NCI-H2081 (cell line): ENCODE data around the gene MYPN.
A peak's percentile ranks its signal among the peaks of the same experiment; 100 is the strongest.
"Not testable (repeated sequence)": the region's sequence is repeated elsewhere in the genome, so short reads cannot be mapped to it uniquely, and the experiment has no call there.

ENCODE experiments used
- DNase-seq, 2 experiments: peaks; one replicate each; lab custom pipeline; 2025; lab: John Stamatoyannopoulos, UW

MYPN gene, protein sequence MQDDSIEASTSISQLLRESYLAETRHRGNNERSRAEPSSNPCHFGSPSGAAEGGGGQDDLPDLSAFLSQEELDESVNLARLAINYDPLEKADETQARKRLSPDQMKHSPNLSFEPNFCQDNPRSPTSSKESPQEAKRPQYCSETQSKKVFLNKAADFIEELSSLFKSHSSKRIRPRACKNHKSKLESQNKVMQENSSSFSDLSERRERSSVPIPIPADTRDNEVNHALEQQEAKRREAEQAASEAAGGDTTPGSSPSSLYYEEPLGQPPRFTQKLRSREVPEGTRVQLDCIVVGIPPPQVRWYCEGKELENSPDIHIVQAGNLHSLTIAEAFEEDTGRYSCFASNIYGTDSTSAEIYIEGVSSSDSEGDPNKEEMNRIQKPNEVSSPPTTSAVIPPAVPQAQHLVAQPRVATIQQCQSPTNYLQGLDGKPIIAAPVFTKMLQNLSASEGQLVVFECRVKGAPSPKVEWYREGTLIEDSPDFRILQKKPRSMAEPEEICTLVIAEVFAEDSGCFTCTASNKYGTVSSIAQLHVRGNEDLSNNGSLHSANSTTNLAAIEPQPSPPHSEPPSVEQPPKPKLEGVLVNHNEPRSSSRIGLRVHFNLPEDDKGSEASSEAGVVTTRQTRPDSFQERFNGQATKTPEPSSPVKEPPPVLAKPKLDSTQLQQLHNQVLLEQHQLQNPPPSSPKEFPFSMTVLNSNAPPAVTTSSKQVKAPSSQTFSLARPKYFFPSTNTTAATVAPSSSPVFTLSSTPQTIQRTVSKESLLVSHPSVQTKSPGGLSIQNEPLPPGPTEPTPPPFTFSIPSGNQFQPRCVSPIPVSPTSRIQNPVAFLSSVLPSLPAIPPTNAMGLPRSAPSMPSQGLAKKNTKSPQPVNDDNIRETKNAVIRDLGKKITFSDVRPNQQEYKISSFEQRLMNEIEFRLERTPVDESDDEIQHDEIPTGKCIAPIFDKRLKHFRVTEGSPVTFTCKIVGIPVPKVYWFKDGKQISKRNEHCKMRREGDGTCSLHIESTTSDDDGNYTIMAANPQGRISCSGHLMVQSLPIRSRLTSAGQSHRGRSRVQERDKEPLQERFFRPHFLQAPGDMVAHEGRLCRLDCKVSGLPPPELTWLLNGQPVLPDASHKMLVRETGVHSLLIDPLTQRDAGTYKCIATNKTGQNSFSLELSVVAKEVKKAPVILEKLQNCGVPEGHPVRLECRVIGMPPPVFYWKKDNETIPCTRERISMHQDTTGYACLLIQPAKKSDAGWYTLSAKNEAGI (N-terminal part only)

DNA sequence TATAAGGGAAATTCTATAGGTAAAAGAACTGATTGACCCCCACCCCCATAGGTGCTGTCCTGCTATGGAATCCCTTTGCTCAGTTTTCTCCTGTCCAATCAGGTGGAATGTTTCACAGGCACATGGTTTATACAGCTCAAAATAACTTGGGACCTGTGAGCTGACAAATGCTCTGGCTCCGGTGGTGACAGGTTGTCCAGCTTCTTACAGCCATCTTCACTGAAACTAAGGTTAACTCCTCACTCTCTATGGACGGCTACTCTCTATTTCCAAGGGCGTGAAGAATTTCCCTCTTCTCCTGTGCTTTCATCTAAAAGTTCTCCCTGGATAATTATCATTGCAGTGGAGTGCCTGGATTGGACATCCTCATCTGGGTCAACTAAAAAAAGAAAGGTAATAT, at the start of gene MYPN:
TSS of gene MYPN (plus strand) at position 158 of the 400 bp plus-strand sequence. CDS start 11,951 bp downstream, outside the sequence.
- DNase-seq: no peak

DNA sequence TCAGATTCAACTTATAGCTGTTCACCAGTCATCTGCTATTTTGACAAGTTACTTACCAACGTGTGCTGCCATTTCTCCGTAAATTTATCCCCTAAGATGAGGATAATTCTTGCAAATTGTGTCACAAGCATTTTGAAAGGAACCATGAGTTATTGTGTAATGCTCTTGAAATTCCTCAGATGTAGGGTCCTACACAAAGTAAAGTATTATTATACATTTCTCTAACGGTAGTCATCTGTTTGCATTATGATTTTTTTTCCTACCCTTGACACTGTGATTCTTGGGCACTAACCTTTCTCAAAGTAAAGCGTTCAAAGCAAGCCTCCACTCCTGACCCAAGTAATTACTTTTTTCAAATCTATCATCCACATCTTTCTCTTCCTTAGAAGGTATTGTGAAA, 42.3 kb upstream of the MYPN start:
- DNase-seq: no peak

DNA sequence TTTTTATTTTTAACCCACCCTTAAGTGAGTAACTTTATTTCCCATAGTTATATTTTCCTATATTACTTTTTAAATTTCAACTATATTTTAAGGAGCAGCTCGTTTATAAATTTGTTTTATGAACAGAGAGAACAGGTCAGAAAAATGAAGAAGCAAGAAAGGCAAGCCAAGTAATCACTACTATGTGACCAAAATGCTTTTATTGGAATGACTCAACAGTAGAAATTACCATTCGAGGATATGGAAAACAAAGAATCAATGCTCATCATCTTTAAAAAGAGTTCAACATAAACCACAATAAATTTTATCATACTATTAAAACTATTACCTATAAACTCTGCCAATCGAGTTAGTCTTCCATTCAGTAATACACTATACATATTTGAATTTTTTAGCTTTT, 41.8 kb upstream of the MYPN start:
- no peak for DNase-seq

DNA sequence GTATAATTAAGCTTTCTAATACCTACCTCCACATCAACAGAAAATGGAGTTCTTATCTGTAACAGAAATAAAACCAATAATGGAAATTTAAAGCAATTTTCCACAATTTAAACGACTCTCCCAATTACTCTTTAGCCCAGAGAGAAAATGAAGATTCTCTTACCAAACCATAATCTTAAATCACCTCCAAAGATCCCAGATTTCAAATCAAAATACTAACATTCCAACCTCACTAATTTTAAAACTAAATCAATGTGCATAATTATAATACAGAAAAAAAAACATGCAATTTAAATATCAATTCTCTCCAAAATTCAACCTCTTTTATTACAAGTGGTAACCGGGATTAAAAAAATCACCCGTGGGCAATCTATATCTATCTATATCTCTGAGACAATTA, 35.7 kb upstream of the MYPN start:
- DNase-seq: no peak

DNA sequence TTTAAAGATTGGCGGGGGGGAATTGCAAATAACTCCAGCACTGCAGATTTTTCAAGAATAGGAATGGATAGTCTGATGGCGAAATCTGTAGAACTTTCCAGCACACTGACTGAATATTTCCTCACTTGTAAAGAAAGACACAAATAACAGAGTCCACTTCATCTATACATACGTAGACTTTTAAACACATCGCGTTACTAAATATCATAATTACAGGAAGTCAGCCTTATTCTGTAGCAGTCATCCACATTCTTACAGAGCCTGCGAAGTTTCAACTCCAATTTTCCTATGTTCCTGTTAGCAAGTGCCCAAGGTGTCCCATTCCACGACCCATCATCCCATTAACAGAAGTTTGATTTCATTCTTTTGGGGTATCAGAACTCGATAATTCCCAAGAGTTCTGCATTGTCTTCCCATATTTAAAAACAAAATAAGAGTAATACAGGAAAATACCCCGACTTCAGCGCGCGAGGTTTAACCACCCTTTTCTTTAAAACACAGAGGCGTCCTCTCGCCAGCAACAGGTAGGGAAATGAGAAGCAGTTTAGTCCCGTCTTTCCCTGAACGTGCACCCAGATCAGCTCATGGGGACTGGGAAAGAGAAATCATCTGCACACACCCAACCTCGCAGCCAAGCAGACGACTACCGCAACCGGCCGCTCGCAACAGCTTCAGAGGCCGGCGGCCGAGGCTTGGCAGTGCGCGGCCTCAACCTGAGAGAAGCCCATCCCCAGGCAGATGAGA, 35.1 kb upstream of the MYPN start:
- no peak for DNase-seq

DNA sequence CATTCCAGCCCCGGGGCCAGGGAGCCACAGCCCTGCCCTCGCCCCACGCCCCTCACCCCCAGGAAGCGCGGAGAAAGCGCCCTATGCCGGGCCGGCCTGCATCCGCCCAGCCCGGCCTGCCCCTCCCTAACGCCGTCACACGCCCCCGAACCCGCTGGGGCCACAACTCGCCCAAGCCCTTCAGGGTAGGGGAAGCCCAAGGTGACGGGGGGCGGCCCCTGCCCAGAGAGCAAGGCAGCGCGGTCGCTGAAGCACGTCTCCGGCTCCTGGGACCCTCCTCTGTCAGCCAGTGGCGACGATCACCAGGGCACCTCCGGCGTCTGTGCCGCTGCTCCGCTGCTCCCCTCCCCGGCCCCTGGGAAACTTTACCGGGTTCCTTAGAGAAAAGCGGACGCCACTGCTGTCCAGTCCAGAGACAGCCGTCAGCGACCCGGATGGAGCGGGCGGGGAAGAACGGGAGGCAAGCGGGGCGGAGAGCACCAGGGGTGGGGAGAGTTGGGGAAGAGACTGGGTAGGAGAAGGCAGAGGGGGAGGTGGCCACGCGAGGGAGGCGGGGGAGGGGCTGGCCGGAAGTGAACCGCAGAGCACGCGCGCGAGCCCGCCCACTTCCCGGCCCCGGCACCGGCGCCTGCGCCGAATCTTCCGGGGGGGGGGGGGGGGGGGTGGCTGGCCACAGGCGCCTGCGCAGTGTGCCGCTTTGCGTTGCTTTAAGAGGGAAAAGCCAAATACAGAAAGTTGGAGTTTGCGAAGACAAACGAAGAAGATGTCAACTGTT, 34.3 kb upstream of the MYPN start, which contains the start of gene HERC4:
TSS of gene HERC4 (minus strand) at position 509 of the 775 bp plus-strand sequence. CDS start 2,175 bp downstream, outside the sequence.
- DNase-seq: peak; percentile 83 to 84

DNA sequence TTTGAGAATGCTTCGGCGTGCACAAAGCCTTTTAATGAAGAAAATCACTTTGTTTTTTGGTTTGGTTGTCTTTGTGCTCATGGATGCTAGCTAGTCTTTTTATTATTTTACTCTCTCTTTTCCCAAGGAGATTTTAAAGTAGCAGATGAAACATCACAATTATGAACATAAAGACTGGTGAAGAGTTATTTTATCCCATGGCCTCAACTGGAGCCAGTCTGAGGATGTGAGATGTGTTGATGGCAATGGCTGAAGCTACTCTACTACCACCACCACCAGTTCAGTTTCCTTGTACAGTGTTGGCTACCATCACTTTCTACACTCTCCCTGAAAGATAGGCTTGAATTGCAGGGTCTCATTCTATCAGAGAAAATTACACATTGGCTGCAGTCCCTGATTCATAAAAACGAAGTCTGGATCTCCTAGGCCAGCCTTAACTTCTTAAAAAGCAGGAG, 33.7 kb upstream of the MYPN start:
- no peak for DNase-seq

DNA sequence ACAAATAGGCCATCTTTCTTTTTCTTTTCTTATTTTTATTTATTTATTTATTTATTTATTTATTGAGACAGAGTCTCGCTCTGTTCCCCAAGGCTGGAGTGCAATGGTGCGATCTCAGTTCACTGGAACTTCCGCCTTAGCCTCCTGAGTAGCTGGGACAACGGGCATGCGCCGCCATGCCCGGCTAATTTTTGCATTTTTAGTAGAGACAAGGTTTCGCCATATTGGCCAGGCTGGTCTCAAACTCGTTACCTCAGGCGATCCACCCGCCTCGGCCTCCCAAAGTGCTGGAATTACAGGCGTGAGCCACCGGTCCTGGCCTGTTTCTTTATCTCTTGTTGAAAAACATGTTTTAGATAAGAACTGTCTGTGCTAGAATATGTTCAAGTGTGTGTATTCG, 33.2 kb upstream of the MYPN start:
- not testable (repeated sequence) for DNase-seq

DNA sequence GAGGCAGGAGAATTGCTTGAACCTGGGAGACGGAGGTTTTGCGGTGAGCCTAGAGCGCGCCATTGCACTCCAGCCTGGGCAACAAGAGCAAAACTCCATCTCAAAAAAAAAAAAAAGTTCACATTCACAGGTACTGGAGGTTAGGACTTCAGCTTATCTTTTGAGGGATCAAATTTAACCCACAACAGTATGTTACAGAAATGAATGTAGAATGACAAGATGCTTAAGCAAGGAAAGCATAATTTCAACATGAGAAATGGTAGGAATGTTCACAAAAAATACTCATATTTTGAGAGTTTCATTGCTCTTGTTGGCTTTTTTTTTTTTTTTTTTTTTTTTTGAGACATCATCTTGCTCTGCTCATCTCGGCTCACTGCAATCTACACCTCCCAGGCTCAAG, 32.3 kb upstream of the MYPN start:
- DNase-seq: no peak

DNA sequence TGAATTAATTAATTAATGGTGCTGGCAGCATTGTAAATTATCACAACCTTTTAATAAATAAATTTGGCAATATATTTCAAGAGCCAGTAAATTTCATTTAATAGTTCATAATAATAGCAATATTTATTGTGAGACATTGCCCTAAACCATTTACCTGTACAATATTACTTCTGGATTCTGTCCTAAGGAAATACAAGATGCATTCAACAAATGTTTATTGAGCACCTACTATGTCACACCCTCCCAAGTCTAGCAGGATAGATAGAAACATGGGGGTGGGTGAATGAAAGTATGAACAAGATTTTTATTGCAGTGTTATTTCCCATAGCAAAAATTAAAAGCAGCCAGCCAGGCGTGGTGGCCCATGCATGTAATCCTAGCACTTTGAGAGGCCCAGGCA, 29.9 kb upstream of the MYPN start:
- no peak for DNase-seq

DNA sequence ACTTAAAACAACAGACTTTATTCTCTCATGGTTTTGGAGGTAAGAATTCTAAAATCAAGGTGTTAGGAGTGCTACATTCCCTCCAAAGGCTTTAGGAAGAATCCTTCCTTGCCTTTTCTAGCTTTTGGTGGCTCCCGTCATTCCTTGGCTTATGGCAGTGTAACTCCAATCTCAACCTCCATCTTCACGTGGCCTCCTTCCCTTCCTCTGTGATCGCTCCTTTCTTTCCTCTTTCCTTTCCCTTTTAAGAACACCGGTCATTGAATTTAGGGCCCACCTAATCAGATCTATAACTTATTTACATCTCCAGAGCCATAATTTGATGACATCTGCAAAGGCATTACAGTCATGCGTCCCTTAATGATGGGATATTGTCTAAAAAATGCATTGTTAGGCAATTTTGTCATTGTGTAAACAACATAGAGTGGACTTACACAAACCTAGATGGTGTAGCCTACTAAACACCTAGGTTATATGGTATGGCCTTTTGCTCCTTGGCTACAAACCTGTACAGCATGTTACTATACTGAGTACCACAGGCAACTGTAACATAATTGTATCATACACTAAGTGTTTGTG, 28.3 kb upstream of the MYPN start:
- DNase-seq: no peak

DNA sequence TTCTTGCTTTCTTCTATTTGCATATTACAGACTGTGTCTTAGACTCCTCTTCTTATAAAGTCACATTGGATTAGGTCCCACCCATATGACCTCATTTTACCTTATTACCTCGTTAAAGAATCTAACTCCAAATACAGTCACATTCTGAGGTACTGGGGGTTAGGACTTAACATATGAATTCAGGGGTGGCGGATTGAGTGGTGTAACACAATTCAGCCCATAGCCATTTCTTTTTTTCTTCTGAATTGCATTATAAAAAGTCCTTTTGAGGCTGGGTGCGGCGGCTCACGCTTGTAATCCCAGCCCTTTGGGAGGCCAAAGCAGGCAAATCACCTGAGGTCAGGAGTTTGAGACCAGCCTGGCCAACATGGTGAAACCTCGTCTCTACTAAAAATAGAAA, 27.4 kb upstream of the MYPN start:
- no peak for DNase-seq

DNA sequence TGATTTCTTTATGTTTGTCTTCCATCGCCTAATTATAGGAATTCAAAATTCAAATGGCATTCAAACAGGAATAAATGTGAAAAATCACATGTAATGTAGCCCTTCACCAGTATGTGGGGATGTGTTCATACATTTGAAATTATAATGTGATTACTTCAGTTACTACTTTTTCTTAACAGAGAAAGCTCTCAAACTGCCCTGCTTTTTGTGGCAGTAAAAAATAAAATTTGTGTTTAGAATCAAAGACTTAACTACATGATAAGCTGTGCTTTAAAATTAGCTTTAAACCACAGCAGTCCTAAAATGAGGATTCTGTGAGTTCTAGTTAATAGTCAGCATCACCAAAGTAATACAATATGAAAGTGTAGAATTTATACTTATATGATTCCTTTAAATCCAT, 26.4 kb upstream of the MYPN start:
- DNase-seq: no peak

DNA sequence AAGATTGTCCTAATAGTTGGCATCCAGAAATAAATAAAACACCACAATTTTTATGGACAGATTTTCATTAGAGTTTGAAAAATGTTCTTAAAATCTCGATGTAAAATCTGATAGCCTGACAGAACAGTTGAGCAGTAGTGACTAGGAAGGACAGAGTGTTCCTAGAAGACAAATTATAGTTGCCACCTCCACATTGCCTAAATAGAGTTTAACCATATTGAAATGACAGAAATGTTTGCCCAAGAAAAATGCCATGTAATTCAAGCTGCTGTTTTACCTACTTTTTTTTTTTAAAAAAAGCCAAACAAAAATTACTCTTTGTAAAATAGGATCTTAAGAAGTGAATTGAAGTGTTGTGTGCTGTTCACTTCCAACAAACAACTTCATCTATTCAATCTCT, 25.3 kb upstream of the MYPN start:
- no peak for DNase-seq

DNA sequence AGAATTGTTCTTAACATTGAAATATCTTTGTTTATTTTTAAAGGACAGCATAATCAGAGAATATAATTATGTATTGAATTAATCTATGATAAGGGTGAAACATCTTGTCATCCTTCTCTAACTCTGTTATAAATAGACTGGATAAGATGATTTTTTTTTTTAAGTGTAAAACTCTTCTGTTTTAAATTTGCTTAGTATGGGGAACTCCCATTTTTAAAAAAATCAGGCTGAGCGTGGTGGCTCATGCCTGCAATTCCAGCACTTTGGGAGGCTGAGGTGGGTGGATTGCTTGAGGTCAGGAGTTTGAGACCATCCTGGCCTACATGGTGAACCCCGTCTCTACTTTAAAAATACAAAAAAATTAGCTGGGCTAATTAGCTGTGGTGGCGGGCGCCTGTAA, 24.8 kb upstream of the MYPN start:
- no peak for DNase-seq

DNA sequence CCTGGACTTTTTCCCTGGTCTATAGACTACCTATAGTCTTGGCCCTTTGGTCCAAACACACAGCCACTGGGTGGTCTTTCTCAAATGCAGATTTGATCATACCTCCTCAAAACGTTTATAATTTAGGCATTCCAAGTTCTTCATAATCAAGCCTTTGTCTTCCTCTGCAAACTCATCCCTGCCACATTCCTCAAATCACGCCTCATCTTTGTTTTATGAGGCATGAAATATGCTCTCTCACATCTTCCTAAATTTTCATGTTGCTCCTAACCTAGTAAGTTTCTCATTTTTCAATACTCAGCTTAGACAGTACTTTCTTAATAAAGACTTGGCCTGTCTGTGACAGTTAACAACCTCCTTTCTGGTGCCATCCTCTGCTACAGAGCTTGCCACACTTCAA, 23.3 kb upstream of the MYPN start:
- DNase-seq: no peak

DNA sequence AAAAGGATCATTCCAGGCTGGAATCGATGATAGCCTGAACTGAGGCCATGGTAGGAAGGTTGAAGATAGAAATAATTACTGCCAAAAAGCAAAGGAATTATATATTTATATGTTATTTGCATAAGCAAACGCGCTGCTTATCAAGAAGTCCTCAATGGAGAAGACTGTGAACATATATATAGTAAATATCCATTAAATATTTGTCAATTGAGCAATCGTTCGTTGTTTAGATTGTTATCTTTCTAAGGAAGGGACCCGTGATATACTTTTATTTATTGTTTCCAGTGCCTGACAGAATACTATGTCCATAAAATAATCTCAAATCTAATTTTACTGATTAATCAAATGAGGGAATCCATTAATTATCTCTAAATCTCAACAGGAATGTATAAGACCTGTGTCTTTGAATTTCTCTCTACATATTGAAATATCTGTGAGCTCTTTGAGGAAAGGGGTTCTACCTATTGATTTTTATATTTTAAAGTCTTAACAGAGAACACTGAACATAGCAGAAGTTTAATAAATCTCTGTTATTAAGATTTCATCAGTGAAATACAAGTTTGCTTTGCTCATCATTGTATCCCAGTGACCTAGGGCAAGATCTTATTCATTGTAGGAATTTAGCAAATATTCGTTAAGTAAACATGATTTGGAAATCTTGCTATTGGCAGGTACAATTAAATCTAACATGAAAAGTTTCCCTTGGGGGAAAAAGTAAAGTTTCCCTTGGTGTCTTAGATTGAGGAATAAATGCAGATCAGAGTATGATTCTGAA, 22.2 kb upstream of the MYPN start:
- no peak for DNase-seq

DNA sequence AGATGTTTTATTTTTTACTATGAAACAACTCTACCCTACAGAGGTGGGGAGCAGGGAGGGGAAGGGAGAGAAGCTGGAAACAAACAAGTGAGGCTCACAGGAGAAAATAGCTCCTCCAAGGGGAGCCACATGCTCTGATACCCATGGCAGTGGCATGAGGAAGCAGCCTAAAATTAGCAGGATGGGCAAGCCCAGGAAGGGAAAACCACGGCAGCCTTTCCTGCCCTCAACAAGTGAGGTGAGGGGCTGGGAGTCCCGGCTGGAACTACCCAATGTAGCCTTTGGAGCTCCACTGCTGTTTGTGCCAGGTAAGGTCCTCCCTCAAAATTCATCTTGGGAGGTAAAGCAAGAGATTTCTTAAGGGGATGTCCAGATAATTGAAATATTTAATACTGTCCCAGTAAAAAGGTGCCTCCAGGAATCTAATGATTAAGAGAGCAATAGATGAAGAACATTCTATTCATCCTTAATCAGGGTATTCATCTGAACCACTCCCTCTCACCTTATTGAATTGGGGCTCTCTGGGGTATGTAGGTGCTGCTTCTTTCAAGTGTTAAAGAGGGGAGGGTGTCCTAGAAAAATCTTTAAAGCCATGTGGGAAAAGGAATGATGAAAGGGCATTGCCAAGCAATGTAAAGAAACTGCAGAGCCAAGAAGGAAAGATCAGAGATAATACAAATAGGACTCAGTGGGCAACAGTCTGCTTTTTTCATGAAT, 21.4 kb upstream of the MYPN start:
- no peak for DNase-seq

DNA sequence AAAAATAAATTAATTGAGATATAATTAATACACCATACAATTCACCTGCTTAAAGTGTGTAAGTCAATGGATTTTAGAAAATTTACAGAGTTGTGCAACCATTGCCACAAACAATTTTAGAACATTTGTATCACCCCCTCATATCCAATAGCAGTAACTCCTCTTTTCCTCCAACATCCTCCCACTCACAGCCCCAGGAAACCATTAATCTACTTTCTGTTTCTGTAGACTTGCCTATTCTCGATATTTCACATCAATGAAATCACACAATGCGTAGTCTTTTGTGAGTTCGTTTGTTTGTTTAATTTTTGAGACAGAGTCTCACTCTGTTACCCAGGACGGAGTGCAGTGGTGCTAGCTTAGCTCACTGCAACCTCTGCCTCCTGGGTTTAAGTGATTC, 20.5 kb upstream of the MYPN start:
- no peak for DNase-seq
